ENCODE results near the gene ZSCAN5B. TPM values are rescaled to one million over a fixed set of nuclear protein-coding genes. Genes with fewer than 3 reads are reported as not detected.

ZSCAN5B gene
- total and polyA plus RNA-seq, 2 of the 8 experiments (the other 6 are each of a cell fraction or from before 2014, with no cell fraction given), result not detected

- ChIA-PET CTCF (ENCODE audit: partially characterized antibody) (interaction anchor here (0.7 to 4.8 kb wide), 10 partner anchors 10 to 182 kb away, joined by 3 to 57 read pairs (median 4); no protein-coding TSS in a partner anchor), POLR2A (ENCODE audit: partially characterized antibody) (interaction anchor here (1.1 to 1.6 kb wide), 3 partner anchors 9 to 147 kb away, joined by 3 to 4 read pairs (median 3); no protein-coding TSS in a partner anchor)
- Histone ChIP-seq H3K4ac (replicated peaks; ENCODE audit: insufficient read length, low read depth, low read length) (no peak overlapping the region), H3K9ac (replicated peaks in 1 of 4; ENCODE audit: extremely low read depth in 1 of 4, low read depth in 3 of 4, low read length in 3 of 4) (no peak overlapping the region), H2BK12ac (ENCODE audit: low read depth, low read length) (no peak overlapping the region), H3K4me2 (ENCODE audit: insufficient read depth in 1 of 2, low read depth in 2 of 2, low read length in 2 of 2) (no peak overlapping the region), H3K79me2 (ENCODE audit: control insufficient read depth in 1 of 2, insufficient read depth in 2 of 2, low read length in 2 of 2) (no peaks in the 10 kb centered on the region), H3K23ac (ENCODE audit: insufficient read length) (no peak overlapping the region), H2BK5ac (ENCODE audit: low read depth, low read length) (no peak overlapping the region), H3K79me1 (ENCODE audit: low read depth, low read length) (no peaks in the 10 kb centered on the region), H3K23me2 (ENCODE audit: low read depth, low read length) (no peaks in the 10 kb centered on the region), H2BK20ac (ENCODE audit: low read length) (no peak overlapping the region), H3K4me1 (replicated peaks in 1 of 4; ENCODE audit: control insufficient read depth in 3 of 4, insufficient read depth in 4 of 4, low read length in 3 of 4) (no peaks in the 10 kb centered on the region), H3K14ac (ENCODE audit: insufficient read length) (no peak overlapping the region), H2AFZ (ENCODE audit: low read length) (no peak overlapping the region), H2BK120ac (replicated peaks; ENCODE audit: low read depth, low read length) (no peak overlapping the region), H3K56ac (replicated peaks; ENCODE audit: insufficient read length, low read depth, low read length) (no peak overlapping the region), H3K27ac (ENCODE audit: low read depth, low read length) (no peak overlapping the region), H3K18ac (ENCODE audit: extremely low read depth, low read length) (no peak overlapping the region), H2AK5ac (ENCODE audit: low read depth, low read length) (no peak overlapping the region), H4K91ac (replicated peaks; ENCODE audit: insufficient read length, low read length) (no peak overlapping the region), H3K4me3 (ENCODE audit: extremely low read depth in 1 of 4, insufficient read depth in 2 of 4, low read depth in 3 of 4, low read length in 4 of 4) (no peak overlapping the region), H3K36me3 (ENCODE audit: control insufficient read depth in 2 of 4, insufficient read depth in 4 of 4, low read length in 3 of 4) (no peaks in the 10 kb centered on the region), H3K27me3 (replicated peaks in 1 of 4; ENCODE audit: control insufficient read depth in 3 of 4, extremely low read depth in 1 of 4, insufficient read depth in 3 of 4, low read length in 3 of 4) (no peaks in the 10 kb centered on the region), H3K9me3 (ENCODE audit: insufficient read depth in 2 of 2, low read depth in 1 of 2, low read length in 1 of 2) (no peaks in the 10 kb centered on the region), H4K8ac (ENCODE audit: extremely low read depth, insufficient read depth, low read length) (no peak overlapping the region), H4K20me1 (replicated peaks in 1 of 2; ENCODE audit: control insufficient read depth in 1 of 2, insufficient read depth in 2 of 2, low read length in 2 of 2) (peaks cover 0 to 3% of the 10 kb centered on the region in 2 experiments), H4K5ac (ENCODE audit: insufficient read length, low read depth, low read length) (no peak overlapping the region), H2BK15ac (ENCODE audit: low read length) (no peak overlapping the region)
- FAIRE-seq (no peak), DNase-seq (ENCODE audit: low read depth in 1 of 2, low spot score in 2 of 2) (no peak)
- WGBS, 2 experiments (ENCODE audit: extremely low coverage in 1 of 2, insufficient coverage in 1 of 2, insufficient read length in 1 of 2, insufficient replicate concordance in 2 of 2, low coverage in 1 of 2, low lambda C conversion rate in 2 of 2, missing lambda C conversion rate in 1 of 2), result 50% methylated on average over 7 of the region's 7 CpGs; no CpG with 5 or more reads in 1 of the 2 experiments
- TF ChIP-seq PHF8 (conservative IDR thresholded peaks at IDR 0.05; ENCODE audit: low read depth, low read length) (no peak), E2F6 (IDR thresholded peaks at IDR 0.05) (no peak), SIX5 (IDR thresholded peaks at IDR 0.05; ENCODE audit: low read depth, low read length) (no peak), RAD21 (IDR thresholded peaks at IDR 0.05 in 1 of 2, conservative IDR thresholded peaks at IDR 0.05 in 1 of 2; ENCODE audit: low read depth in 2 of 2, low read length in 2 of 2) (no peak), FOSL1 (IDR thresholded peaks at IDR 0.05; ENCODE audit: insufficient read depth, low read depth, low read length) (no peak), GTF2F1 (IDR thresholded peaks at IDR 0.05; ENCODE audit: borderline replicate concordance, low read depth, low read length) (no peak), HDAC2 (IDR thresholded peaks at IDR 0.05; ENCODE audit: borderline replicate concordance in 1 of 2, low read depth in 2 of 2, low read length in 2 of 2) (no peak)
Observed at GRCh38 chr19:56167064-56167578, 30.5 kb downstream of the ZSCAN5B start.

Measured in H1 (cell line).